Tibial nerve (tissue), 4 donors: ENCODE results near the gene PCDH9.

ENCODE experiments used
- EP300 ChIP-seq, 2 donors: sonication (generic); formaldehyde crosslinking; IDR thresholded peaks; one replicate each; pipeline ENCODE4 v1.6.1; 2017; ENCODE audit warnings: antibody characterized with exemption in 2 of 2, mild to moderate bottlenecking in 1 of 2
- POLR2A ChIP-seq, 2 donors: fragments of 450-650 bp; IDR thresholded peaks; one replicate each; pipeline ENCODE4 v1.6.1; 2017; ENCODE audit warnings: antibody characterized with exemption in 2 of 2, mild to moderate bottlenecking in 2 of 2, moderate library complexity in 2 of 2
- TF ChIP-seq, protein P1 (sequence below), 5 experiments: fragments of 200-600 bp in 3 of 5; fragments of 450-650 bp in 2 of 5; sonication (generic) in 3 of 5; IDR thresholded peaks; one replicate each; pipeline ENCODE4 v1.5.1; 2016 to 2019; ENCODE audit warnings: antibody characterized with exemption in 5 of 5, mild to moderate bottlenecking in 3 of 5, moderate library complexity in 2 of 5

DNA sequence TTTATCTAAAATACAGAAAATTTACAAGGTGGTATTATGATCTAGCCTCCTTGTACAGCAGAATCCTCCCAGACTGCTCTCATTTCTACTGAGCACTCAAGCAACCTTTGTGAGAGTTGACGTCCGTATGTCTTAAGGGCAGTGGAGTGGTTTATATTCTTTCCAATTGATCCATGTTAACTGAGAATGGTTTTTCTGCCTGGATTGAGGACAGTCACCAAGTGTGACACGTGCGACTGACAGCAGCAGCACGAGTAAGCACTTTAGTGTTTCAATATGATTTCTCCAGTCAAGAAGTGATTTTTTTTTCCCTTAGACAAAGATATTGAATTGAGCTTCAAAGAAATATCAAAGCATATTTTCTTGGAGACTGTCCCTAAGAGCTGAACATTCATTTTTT is 901.7 kb downstream of the PCDH9 start:
- TF ChIP-seq, protein P1, sequence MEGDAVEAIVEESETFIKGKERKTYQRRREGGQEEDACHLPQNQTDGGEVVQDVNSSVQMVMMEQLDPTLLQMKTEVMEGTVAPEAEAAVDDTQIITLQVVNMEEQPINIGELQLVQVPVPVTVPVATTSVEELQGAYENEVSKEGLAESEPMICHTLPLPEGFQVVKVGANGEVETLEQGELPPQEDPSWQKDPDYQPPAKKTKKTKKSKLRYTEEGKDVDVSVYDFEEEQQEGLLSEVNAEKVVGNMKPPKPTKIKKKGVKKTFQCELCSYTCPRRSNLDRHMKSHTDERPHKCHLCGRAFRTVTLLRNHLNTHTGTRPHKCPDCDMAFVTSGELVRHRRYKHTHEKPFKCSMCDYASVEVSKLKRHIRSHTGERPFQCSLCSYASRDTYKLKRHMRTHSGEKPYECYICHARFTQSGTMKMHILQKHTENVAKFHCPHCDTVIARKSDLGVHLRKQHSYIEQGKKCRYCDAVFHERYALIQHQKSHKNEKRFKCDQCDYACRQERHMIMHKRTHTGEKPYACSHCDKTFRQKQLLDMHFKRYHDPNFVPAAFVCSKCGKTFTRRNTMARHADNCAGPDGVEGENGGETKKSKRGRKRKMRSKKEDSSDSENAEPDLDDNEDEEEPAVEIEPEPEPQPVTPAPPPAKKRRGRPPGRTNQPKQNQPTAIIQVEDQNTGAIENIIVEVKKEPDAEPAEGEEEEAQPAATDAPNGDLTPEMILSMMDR (IDR thresholded peaks at IDR 0.05), result no peak
- TF ChIP-seq EP300 (IDR thresholded peaks at IDR 0.05) (no peak), POLR2A (IDR thresholded peaks at IDR 0.05) (no peak)
